B cell (primary cell): ENCODE measurements around the gene BCO1. TPM values are rescaled to one million over a fixed set of nuclear protein-coding genes. Genes with fewer than 3 reads are reported as not detected.

Experiments
- ATAC-seq: fragments of 200-7000 bp; cut with Tn5 transposase; one replicate; pipeline ENCODE4 v1.10.0; 2021; ENCODE audit warnings: low read depth, mild to moderate bottlenecking, moderate number of reproducible peaks, moderate library complexity
- CTCF ChIA-PET: fragments of 350-600 bp; sonication (Branson Sonifier 250); formaldehyde crosslinking; loops from one replicate; lab custom pipeline; 2021; ENCODE audit warnings: antibody characterized with exemption, inconsistent platforms; lab: Charles Lee
- POLR2A ChIA-PET: fragments of 350-600 bp; sonication (Branson Sonifier 250); formaldehyde crosslinking; loops from one replicate; lab custom pipeline; 2021; ENCODE audit warnings: antibody characterized with exemption; lab: Charles Lee
- DNase-seq: peaks from one replicate; pipeline ENCODE4 v3.0.0; 2013
- H2AFZ ChIP-seq: 2 replicates; pipeline ENCODE4 v1.6.1; 2012; ENCODE audit warnings: mild to moderate bottlenecking, low read depth, low read length; ENCODE audit not compliant: insufficient read depth, poor library complexity, severe bottlenecking
- H3K27ac ChIP-seq, 2 donors: 1 replicate in 1 of 2; 2 replicates in 1 of 2; pipeline ENCODE4 v1.5.1; 2012 to 2013; ENCODE audit warnings: low read length in 2 of 2, mild to moderate bottlenecking in 2 of 2, moderate library complexity in 1 of 2
- H3K27me3 ChIP-seq, 4 experiments: fragments of 200-600 bp in 1 of 4; sonication (generic) in 1 of 4; replicated peaks in 1 of 4; 1 replicate in 2 of 4; 2 replicates in 2 of 4; pipeline versions ENCODE4 v1.6.1 to v1.7.0; 2013 to 2016; ENCODE audit warnings: low read length in 3 of 4, mild to moderate bottlenecking in 2 of 4, mixed read lengths in 1 of 4, moderate library complexity in 1 of 4; ENCODE audit not compliant: insufficient read depth in 4 of 4, control insufficient read depth in 3 of 4; ENCODE audit errors: control extremely low read depth in 1 of 4
- H3K36me3 ChIP-seq, 2 experiments: replicated peaks in 1 of 2; 1 replicate in 1 of 2; 2 replicates in 1 of 2; pipeline versions ENCODE4 v1.6.1 to v1.7.1; 2013; ENCODE audit warnings: low read length in 1 of 2; ENCODE audit not compliant: insufficient read depth in 2 of 2, control insufficient read depth in 1 of 2; ENCODE audit errors: control extremely low read depth in 1 of 2, extremely low read depth in 1 of 2
- H3K4me1 ChIP-seq, 2 donors: fragments of 200-600 bp in 1 of 2; sonication (generic) in 1 of 2; 1 replicate in 1 of 2; 2 replicates in 1 of 2; pipeline versions ENCODE4 v1.5.1 to v1.6.1; 2013 to 2017; ENCODE audit warnings: low read length in 2 of 2; ENCODE audit not compliant: control insufficient read depth in 2 of 2, insufficient read depth in 2 of 2
- H3K4me2 ChIP-seq: replicated peaks from 2 replicates; pipeline ENCODE3; 2012; ENCODE audit warnings: mild to moderate bottlenecking, low read depth, low read length; ENCODE audit not compliant: poor library complexity, severe bottlenecking
- H3K4me3 ChIP-seq, 5 experiments: fragments of 200-600 bp in 1 of 5; sonication (generic) in 1 of 5; 1 replicate in 3 of 5; 2 replicates in 2 of 5; pipeline versions ENCODE4 v1.5.1 to v1.7.0; 2011 to 2016; ENCODE audit warnings: low read length in 4 of 5, mild to moderate bottlenecking in 4 of 5, low read depth in 2 of 5, control low read depth in 1 of 5, moderate library complexity in 1 of 5; ENCODE audit not compliant: insufficient read depth in 1 of 5; ENCODE audit errors: control extremely low read depth in 1 of 5, extremely low read depth in 1 of 5
- H3K79me2 ChIP-seq: fragments of 200-600 bp; sonication (generic); one replicate; pipeline ENCODE4 v1.6.0; 2016; ENCODE audit warnings: low read length; ENCODE audit not compliant: control insufficient read depth, insufficient read depth
- H3K9ac ChIP-seq: fragments of 200-600 bp; sonication (generic); 2 replicates; pipeline ENCODE4 v1.6.1; 2017; ENCODE audit warnings: mild to moderate bottlenecking, low read length, moderate library complexity
- H3K9me3 ChIP-seq, 3 donors: one replicate each; pipeline versions ENCODE4 v1.6.1 to v1.7.1; 2013; ENCODE audit warnings: low read length in 2 of 3; ENCODE audit not compliant: control insufficient read depth in 2 of 3, insufficient read depth in 1 of 3; ENCODE audit errors: control extremely low read depth in 1 of 3
- H4K20me1 ChIP-seq: 2 replicates; pipeline ENCODE4 v1.6.0; 2012; ENCODE audit warnings: mild to moderate bottlenecking, low read length; ENCODE audit not compliant: insufficient read depth, control insufficient read depth, poor library complexity, severe bottlenecking
- H3K27ac Mint-ChIP-seq: one replicate; pipeline ENCODE4 v1.8.0; 2021; ENCODE audit warnings: mixed read lengths
- H3K27me3 Mint-ChIP-seq: one replicate; pipeline ENCODE4 v1.8.0; 2021; ENCODE audit warnings: mixed read lengths
- H3K4me1 Mint-ChIP-seq: one replicate; pipeline ENCODE4 v1.8.0; 2021; ENCODE audit warnings: mixed read lengths
- H3K4me3 Mint-ChIP-seq: one replicate; pipeline ENCODE4 v1.8.0; 2021; ENCODE audit warnings: mixed read lengths
- H3K9me3 Mint-ChIP-seq: one replicate; pipeline ENCODE4 v1.8.0; 2022; ENCODE audit warnings: mixed read lengths; ENCODE audit not compliant: insufficient read depth
- CTCF ChIP-seq: fragments of 200-600 bp; IDR thresholded peaks from one replicate; pipeline ENCODE4 v1.8.0; 2022; ENCODE audit warnings: antibody characterized with exemption, mild to moderate bottlenecking
- EZH2 ChIP-seq: IDR thresholded peaks from 2 replicates; pipeline ENCODE4 v1.6.1; 2012; ENCODE audit warnings: borderline replicate concordance, low read depth, mild to moderate bottlenecking, moderate library complexity, low read length; ENCODE audit not compliant: insufficient read depth, poor library complexity, severe bottlenecking
- WGBS: methylation state at CpG from one replicate; pipeline ENCODE4 v1.1.5; 2013; ENCODE audit warnings: missing lambda C conversion rate; ENCODE audit not compliant: insufficient coverage; 5-methylcytosine and 5-hydroxymethylcytosine counted together
- intact Hi-C: fragments of 100-400 bp; cut with micrococcal nuclease; formaldehyde crosslinking; loops from one replicate; pipeline ENCODE4 v1.10.0; 2022
- polyA plus RNA-seq: library from polyadenylated mRNA; depleted of rRNA; stranded (reverse); fragments of >200 nt; gene quantifications from 2 replicates; pipeline ENCODE4 v1.2.3, GENCODE V29; 2012
- total RNA-seq, 2 donors: library from RNA; stranded (reverse); fragments of 120-200 nt in 1 of 2; gene quantifications; 1 replicate in 1 of 2; 2 replicates in 1 of 2; pipeline versions ENCODE4 v1.2.3 to v1.2.4, GENCODE V29; 2013 to 2022

The BCO1 gene
- total and polyA plus RNA-seq, 2 donors (not counting 1 experiment from before 2014, with no cell fraction given), result not detected

GRCh38 chr16:81261049-81261648 is 22.7 kb downstream of the BCO1 start:
- Histone ChIP-seq H3K36me3 (no peaks in the 10 kb centered on the region), H3K9me3 (peaks cover 0 to 6% (median 0%) of the 10 kb centered on the region in 3 donors), H3K79me2 (no peaks in the 10 kb centered on the region), H3K4me2 (no peak overlapping the region), H3K27ac (no peak overlapping the region), H3K4me1 (no peaks in the 10 kb centered on the region), H2AFZ (no peak overlapping the region), H3K4me3 (no peak overlapping the region), H3K27me3 (peaks cover 0 to 3% (median 0%) of the 10 kb centered on the region in 4 experiments), H4K20me1 (no peaks in the 10 kb centered on the region), H3K9ac (no peak overlapping the region)
- intact Hi-C loops, result loop anchor here (2.0 kb wide), 1 partner anchor 462 kb away; no protein-coding TSS in a partner anchor
- Mint-ChIP-seq H3K4me3 (no peak overlapping the region), H3K9me3 (no peaks in the 10 kb centered on the region), H3K27ac (no peak overlapping the region), H3K27me3 (no peaks in the 10 kb centered on the region), H3K4me1 (no peaks in the 10 kb centered on the region)
- CTCF ChIA-PET, result interaction anchor here (0.8 to 1.6 kb wide), 6 partner anchors 45 to 969 kb away, joined by 3 to 6 read pairs (median 4); no protein-coding TSS in a partner anchor
- peak; percentile 68 for TF ChIP-seq CTCF
- TF ChIP-seq EZH2, result no peak
- POLR2A ChIA-PET, result no interaction called here
- ATAC-seq (no peak), DNase-seq (peak; percentile 23)
- 82% methylated on average over 8 of the region's 11 CpGs for WGBS

- Histone ChIP-seq H3K4me3 (no peak overlapping the region), H3K79me2 (no peaks in the 10 kb centered on the region), H4K20me1 (no peaks in the 10 kb centered on the region), H2AFZ (no peak overlapping the region), H3K27me3 (peaks cover 0 to 3% (median 0%) of the 10 kb centered on the region in 4 experiments), H3K9me3 (peaks cover 0 to 6% (median 0%) of the 10 kb centered on the region in 3 donors), H3K36me3 (no peaks in the 10 kb centered on the region), H3K4me2 (no peak overlapping the region), H3K4me1 (no peaks in the 10 kb centered on the region), H3K9ac (no peak overlapping the region), H3K27ac (no peak overlapping the region)
- Mint-ChIP-seq H3K9me3 (no peaks in the 10 kb centered on the region), H3K27ac (no peak overlapping the region), H3K27me3 (peaks cover 9% of the 10 kb centered on the region), H3K4me3 (no peak overlapping the region), H3K4me1 (no peaks in the 10 kb centered on the region)
- DNase-seq, result no peak
- no peak for TF ChIP-seq CTCF
- no peak for TF ChIP-seq EZH2
- no peak for ATAC-seq
- WGBS, result 94% methylated on average over 6 of the region's 11 CpGs
- ChIA-PET POLR2A (no interaction called here), CTCF (no interaction called here)
- intact Hi-C loops, result no loop called here
Measured at GRCh38 chr16:81263470-81264220, 25.2 kb downstream of the BCO1 start.
